Occipital lobe (tissue), 2 donors: ENCODE measurements around the gene THAP11. TPM values are rescaled to one million over a fixed set of nuclear protein-coding genes. Genes with fewer than 3 reads are reported as not detected.
"Not testable (repeated sequence)": the region's sequence is repeated elsewhere in the genome, so short reads cannot be mapped to it uniquely, and the experiment has no call there.

Source experiments
- DNase-seq: peaks from one replicate; lab custom pipeline; 2025; lab: John Stamatoyannopoulos, UW
- total RNA-seq: library from RNA; depleted of rRNA; stranded (reverse); fragments of >200 nt; gene quantifications from one replicate; pipeline ENCODE4 v1.2.3, GENCODE V29; 2014

Gene THAP11
- total RNA-seq, 1 donor from 2014 or later: 25.3 TPM

- peak; percentile 54 for DNase-seq
Measured at GRCh38 chr16:67862623-67863583, 20.8 kb downstream of the THAP11 start.

- not testable (repeated sequence) for DNase-seq
Measured at GRCh38 chr16:67864044-67864443, 21.9 kb downstream of the THAP11 start.

- no peak for DNase-seq
Measured at GRCh38 chr16:67864594-67864993, 22.5 kb downstream of the THAP11 start.

DNA sequence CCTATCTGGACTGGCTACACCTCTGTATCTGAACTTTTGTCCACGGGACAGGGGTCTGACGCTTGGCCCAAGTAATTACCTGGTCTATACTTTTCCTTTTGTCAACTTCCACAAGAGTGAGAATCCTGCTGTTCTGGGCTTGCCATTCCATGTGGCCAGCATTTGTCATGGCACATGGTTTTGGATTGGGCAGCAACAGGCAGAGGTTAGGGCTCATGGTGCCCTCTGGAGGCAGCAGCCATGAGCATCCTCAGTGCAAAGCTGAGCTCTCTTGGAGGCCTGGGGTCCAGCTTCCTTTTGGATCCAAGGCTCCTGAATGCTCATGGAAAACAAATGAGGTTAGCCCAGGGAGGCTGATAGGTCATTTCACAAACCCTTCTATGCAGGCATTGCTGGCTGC lies 23.2 kb downstream of the THAP11 start:
- no peak for DNase-seq

- DNase-seq: no peak
Measured at GRCh38 chr16:67868290-67868689, 26.2 kb downstream of the THAP11 start.

DNA sequence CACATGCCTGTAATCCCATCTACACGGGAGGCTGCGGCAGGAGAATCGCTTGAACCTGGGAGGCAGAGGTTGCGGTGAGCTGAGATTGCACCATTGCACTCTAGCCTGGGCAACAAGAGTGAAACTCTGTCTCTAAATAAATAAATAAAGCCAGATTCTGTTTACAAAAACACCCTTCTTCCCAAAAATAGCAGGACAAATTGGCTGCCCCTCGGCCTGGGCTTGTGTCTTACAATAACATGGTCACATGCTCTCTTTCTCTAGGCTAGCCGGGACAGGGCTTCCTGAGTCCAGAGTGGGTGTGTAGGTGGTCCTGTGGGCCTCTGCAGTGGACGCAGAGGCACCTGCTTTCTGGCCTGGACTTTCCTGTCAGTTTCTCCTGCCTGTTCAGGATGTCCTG lies 27.5 kb downstream of the THAP11 start:
- no peak for DNase-seq

DNA sequence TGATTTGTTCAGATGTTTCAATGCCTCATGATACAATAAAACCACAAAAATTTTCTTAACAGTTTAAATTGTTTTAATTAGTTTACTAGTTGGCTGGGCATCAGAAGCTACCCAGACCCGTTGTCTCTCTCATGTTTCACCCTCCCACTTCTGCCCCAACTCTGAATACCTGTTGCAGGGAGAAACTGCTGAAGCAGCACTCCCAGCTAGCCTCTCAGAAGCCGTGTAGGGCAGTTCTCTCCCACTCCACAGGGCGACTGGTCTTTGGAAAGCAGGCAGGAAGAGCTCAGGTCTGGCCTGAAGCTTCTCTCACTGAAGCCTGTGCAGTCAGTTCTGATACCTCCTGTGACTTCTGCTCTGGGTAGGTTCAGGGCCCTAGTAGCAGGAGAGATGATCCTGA lies 29.1 kb downstream of the THAP11 start:
- no peak for DNase-seq

DNA sequence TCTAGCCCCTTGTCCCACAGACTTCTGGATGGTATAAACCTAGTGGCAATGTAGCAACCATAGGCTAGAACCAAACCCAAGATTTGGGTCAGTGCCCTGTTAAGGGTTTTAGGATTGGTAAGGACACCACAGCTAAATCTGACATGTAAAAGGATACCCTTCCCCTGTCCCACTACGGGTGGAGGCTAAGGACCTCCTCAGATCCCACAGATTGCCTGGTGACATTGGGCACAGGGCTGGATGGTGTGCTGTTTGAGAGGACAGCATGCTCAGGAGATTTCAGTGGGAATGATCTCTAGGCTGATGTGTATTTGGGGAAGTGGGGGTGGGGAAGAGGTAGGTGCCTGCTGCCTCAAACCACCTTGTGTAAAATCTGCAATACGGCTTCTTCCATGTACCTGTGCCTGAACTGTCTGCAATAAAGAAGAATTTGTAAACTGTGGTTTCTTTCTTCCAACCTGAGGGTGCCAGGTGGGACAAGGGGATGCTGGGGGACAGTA lies 30.1 kb downstream of the THAP11 start:
- no peak for DNase-seq

- peak; percentile 63 for DNase-seq
Measured at GRCh38 chr16:67872631-67873434, 30.7 kb downstream of the THAP11 start, which contains the start of gene EDC4. EDC4 (plus strand) TSS chr16:67873052; CDS start chr16:67873262, 210 bp downstream.

DNA sequence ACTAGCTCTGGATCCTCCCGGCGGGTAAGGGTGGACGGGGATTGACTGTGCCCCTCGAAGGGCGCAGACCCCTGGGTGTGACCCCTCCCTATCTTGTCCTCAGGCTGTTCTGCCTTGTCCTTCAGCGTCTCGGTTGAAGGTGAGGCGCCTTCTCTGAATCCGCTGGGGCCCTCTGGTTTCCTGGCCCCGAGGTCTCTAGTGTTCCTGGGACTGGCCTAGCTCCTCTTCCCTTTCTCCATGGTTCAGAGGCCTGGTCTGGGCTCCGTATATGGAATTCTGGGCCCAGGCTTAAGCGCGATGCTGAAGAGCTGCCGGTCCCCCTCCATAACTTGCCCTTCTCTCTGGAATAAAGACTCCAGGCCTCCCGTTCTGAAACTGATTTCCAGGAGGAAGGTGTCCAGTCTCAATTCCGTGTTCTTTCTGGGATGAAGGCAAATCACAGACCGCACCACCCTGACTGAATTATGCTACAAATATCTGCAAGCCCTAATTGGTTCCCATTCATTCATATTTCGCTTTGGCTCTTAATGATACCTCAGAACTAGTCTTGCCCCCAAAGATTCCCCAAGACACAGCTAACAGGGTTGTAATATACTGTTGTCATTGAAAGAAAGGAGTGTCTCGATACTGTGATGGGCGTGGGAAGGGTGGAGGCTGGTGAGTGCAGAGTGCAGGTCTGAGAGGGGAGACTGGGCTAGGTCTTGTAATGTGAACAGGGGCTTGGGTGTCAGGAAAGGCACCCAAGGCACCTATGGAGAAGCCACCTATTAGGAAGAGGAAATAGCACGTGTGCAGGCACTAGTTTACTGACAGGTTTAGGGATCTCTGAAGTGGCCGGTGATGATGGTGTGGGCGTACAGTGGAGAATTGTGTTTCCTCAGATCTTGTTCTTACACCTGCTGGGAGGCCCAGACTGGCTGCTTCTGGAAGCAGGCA lies 31.6 kb downstream of the THAP11 start:
- DNase-seq: no peak

DNA sequence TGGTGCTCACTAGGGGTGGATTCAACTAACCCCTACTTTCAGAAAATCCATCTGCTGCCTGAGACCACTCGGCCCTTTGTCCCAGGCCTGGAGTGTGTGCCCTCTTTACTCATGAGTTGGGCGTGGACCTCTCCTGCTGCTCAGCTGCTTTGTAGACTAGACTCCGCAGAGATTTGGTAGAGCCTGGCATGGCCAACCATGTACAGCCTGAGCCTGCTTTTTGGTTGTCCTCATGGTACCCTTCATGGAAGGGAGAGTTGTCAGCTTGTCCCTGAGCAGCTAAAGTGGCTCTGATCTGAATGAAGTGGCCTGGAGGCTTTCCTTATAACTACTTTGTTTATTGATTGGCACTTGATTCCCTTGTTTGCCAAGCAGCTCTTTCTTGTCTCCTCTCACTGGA lies 32.3 kb downstream of the THAP11 start:
- DNase-seq: no peak

GRCh38 chr16:67877064-67877463 lies 34.9 kb downstream of the THAP11 start:
- DNase-seq: no peak

DNA sequence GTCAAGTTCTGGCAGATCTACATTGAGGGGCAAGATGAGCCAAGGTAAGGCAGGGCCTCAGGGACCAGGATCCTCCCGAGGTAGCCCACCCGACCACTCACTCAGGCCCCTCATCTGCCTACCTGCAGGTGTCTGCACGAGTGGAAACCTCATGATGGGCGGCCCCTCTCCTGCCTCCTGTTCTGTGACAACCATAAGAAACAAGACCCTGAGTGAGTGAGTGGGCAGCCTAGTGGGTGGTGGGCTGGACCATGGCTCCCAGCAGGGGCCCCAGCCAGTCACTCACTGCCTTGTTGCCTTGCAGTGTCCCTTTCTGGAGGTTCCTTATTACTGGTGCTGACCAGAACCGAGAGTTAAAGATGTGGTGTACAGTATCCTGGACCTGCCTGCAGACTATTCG lies 36.1 kb downstream of the THAP11 start:
- DNase-seq: no peak

DNA sequence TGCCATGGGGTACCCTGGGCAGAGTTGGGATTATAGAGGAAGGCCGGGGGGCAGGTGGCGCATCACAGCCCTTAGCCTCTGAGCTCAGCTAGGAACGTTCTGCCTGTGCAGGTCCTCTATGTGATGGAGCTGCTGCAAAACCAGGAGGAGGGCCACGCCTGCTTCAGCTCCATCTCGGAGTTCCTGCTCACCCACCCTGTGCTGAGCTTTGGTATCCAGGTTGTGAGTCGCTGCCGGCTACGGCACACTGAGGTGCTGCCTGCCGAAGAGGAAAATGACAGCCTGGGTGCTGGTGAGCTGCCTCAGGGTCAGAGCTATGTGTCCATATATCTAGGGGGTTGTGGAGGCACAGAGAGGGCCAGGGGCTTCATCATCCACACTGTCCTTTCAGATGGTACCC lies 36.7 kb downstream of the THAP11 start:
- DNase-seq: no peak

GRCh38 chr16:67879462-67879861 lies 37.3 kb downstream of the THAP11 start:
- DNase-seq: no peak

- DNase-seq: no peak
Measured at GRCh38 chr16:67879936-67880335, 37.8 kb downstream of the THAP11 start.

GRCh38 chr16:67880584-67880983 lies 38.5 kb downstream of the THAP11 start:
- no peak for DNase-seq

GRCh38 chr16:67881621-67882161 lies 39.6 kb downstream of the THAP11 start:
- no peak for DNase-seq

- DNase-seq: peak; percentile 69
Measured at GRCh38 chr16:67882374-67883145, 40.4 kb downstream of the THAP11 start.
